GM12891 (cell line): ENCODE results near the gene DCAF8.
A peak's percentile ranks its signal among the peaks of the same experiment; 100 is the strongest.

Source experiments
- DNase-seq: peaks from one replicate; pipeline ENCODE4 v3.0.0; 2011; ENCODE audit warnings: low spot score; ENCODE audit not compliant: insufficient read length
- FAIRE-seq: peaks from 2 replicates; lab custom pipeline; 2011; peaks lifted over from hg19 to GRCh38; lab: Jason Lieb, UNC
- PAX5 ChIP-seq: IDR thresholded peaks from 2 replicates; pipeline ENCODE4 v1.6.1; 2011; ENCODE audit warnings: low read length, moderate library complexity, mild to moderate bottlenecking; ENCODE audit not compliant: insufficient read depth, severe bottlenecking
- POLR2A ChIP-seq: IDR thresholded peaks from 2 replicates; pipeline ENCODE4 v1.6.1; 2011; ENCODE audit warnings: low read depth, low read length, control low read depth
- POLR2AphosphoS5 ChIP-seq: IDR thresholded peaks from 2 replicates; pipeline ENCODE4 v1.6.1; 2011; ENCODE audit warnings: low read depth, low read length, control low read depth
- POU2F2 ChIP-seq: IDR thresholded peaks from 2 replicates; pipeline ENCODE4 v1.6.1; 2011; ENCODE audit warnings: low read depth, mild to moderate bottlenecking, control low read depth, low read length, moderate library complexity
- SPI1 ChIP-seq: IDR thresholded peaks from 2 replicates; pipeline ENCODE4 v1.6.1; 2011; ENCODE audit warnings: low read depth, low read length, control low read depth
- TAF1 ChIP-seq: IDR thresholded peaks from 2 replicates; pipeline ENCODE4 v1.6.1; 2011; ENCODE audit warnings: low read depth, low read length, control low read depth

Gene DCAF8

GRCh38 chr1:160178731-160179130 is 83.6 kb downstream of the DCAF8 start:
- TF ChIP-seq TAF1 (no peak), PAX5 (no peak)
- no peak for DNase-seq
- FAIRE-seq, result no peak

- TF ChIP-seq TAF1 (no peak), SPI1 (no peak), POLR2AphosphoS5 (no peak), PAX5 (no peak), POLR2A (no peak), POU2F2 (no peak)
- no peak for DNase-seq
- no peak for FAIRE-seq
These were observed 84.7 kb downstream of the DCAF8 start for GRCh38 chr1:160177667-160178066.

- TF ChIP-seq SPI1 (no peak), POLR2A (no peak), TAF1 (no peak), POLR2AphosphoS5 (no peak), PAX5 (no peak), POU2F2 (no peak)
- FAIRE-seq, result no peak
- no peak for DNase-seq
These were observed 85.1 kb downstream of the DCAF8 start for GRCh38 chr1:160177231-160177630.

- DNase-seq (no peak), FAIRE-seq (no peak)
- TF ChIP-seq TAF1 (no peak), SPI1 (no peak), POLR2A (no peak), POU2F2 (no peak), PAX5 (no peak), POLR2AphosphoS5 (no peak)
These were observed 90.4 kb downstream of the DCAF8 start for GRCh38 chr1:160171980-160172379.

GRCh38 chr1:160171354-160171753 is 91.0 kb downstream of the DCAF8 start:
- DNase-seq (no peak), FAIRE-seq (no peak)
- TF ChIP-seq TAF1 (no peak), POLR2AphosphoS5 (no peak)

GRCh38 chr1:160169553-160170399 is 92.6 kb downstream of the DCAF8 start:
- DNase-seq (peak; percentile 37), FAIRE-seq (peak; percentile 89)
- TF ChIP-seq SPI1, result peak; percentile 55
- no peak for TF ChIP-seq POLR2AphosphoS5
- TF ChIP-seq POLR2A, result no peak
- no peak for TF ChIP-seq TAF1
- TF ChIP-seq PAX5, result peak; percentile 44
- TF ChIP-seq POU2F2, result peak; percentile 58; the same call in 1 of the 2 replicates

GRCh38 chr1:160168609-160169369 is 93.6 kb downstream of the DCAF8 start:
- FAIRE-seq (no peak), DNase-seq (no peak)
- TF ChIP-seq POLR2AphosphoS5 (no peak), POU2F2 (no peak), PAX5 (no peak)

GRCh38 chr1:160168016-160168415 is 94.3 kb downstream of the DCAF8 start:
- DNase-seq (no peak), FAIRE-seq (no peak)
- TF ChIP-seq SPI1, result no peak
- TF ChIP-seq TAF1, result no peak
- TF ChIP-seq PAX5, result no peak
- TF ChIP-seq POLR2A, result no peak
- no peak for TF ChIP-seq POU2F2
- TF ChIP-seq POLR2AphosphoS5, result no peak

- TF ChIP-seq POLR2AphosphoS5 (no peak), TAF1 (no peak), POLR2A (no peak), POU2F2 (no peak), SPI1 (no peak), PAX5 (no peak)
- DNase-seq (no peak), FAIRE-seq (peak; percentile 40)
These were observed 94.8 kb downstream of the DCAF8 start for GRCh38 chr1:160167580-160167979.

GRCh38 chr1:160167056-160167455 is 95.3 kb downstream of the DCAF8 start:
- DNase-seq (no peak), FAIRE-seq (no peak)
- TF ChIP-seq PAX5 (no peak), POLR2AphosphoS5 (no peak), TAF1 (no peak), SPI1 (no peak)
